GM06990 (cell line): ENCODE results near the gene SNX32.
A peak's percentile ranks its signal among the peaks of the same experiment; 100 is the strongest.

Experiments used
- DNase-seq: peaks from one replicate; pipeline ENCODE4 v3.0.0-alpha.2; 2011; ENCODE audit not compliant: insufficient read length; ENCODE audit errors: extremely low read depth
- H3K27me3 ChIP-seq: replicated peaks from 2 replicates; pipeline ENCODE4 v1.6.0; 2011; ENCODE audit warnings: low read length; ENCODE audit not compliant: control insufficient read depth, insufficient read depth
- H3K36me3 ChIP-seq: 2 replicates; pipeline ENCODE4 v1.5.1; 2011; ENCODE audit warnings: low read length; ENCODE audit not compliant: control insufficient read depth, insufficient read depth
- H3K4me3 ChIP-seq: replicated peaks from 2 replicates; pipeline ENCODE4 v1.5.1; 2011; ENCODE audit warnings: low read depth, mild to moderate bottlenecking, control low read depth, low read length
- CTCF ChIP-seq: IDR thresholded peaks from 2 replicates; pipeline ENCODE4 v1.5.1; 2011; ENCODE audit warnings: low read length, control low read depth, mild to moderate bottlenecking, inconsistent platforms; ENCODE audit not compliant: insufficient read depth, poor library complexity, severe bottlenecking

Gene SNX32

GRCh38 chr11:65859812-65860277 lies 26.1 kb downstream of the SNX32 start:
- Histone ChIP-seq H3K36me3 (peaks cover 38% of the 10 kb centered on the region), H3K4me3 (peak overlapping the region; percentile 97), H3K27me3 (no peaks in the 10 kb centered on the region)
- no peak for DNase-seq
- TF ChIP-seq CTCF, result no peak

DNA sequence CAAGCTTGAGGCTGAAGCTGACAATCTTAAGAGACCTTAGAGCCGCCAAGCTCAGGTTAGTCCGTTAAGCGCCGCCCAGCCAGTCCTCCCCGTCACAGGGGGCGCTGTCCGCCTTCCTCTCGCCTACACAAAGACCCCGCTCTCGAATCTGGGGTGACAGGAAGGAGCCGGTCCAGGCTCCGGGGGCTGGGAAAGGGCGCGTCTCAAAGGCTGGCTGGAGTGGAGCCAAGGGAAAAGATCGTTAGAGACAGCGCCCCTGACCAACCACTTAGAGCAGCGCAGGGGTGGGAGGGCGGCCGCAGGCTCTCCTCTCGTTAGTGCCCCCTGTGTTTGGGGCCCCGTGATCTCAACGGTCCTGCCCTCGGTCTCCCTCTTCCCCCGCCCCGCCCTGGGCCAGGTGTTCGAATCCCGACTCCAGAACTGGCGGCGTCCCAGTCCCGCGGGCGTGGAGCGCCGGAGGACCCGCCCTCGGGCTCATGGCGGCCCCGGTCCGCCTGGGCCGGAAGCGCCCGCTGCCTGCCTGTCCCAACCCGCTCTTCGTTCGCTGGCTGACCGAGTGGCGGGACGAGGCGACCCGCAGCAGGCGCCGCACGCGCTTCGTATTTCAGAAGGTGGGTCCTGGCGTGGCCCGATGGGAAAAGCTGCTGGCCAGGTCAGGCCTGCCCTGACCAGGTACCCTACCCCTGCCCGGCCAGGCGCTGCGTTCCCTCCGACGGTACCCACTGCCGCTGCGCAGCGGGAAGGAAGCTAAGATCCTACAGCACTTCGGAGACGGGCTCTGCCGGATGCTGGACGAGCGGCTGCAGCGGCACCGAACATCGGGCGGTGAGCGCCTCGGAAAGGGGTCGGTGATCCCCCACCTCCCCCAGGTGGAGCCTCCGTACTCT lies 26.8 kb downstream of the SNX32 start, which contains the start of gene MUS81:
Gene MUS81 (plus strand): TSS at position 156 of the 887 bp plus-strand sequence. CDS start 321 bp downstream, at position 477.
- peak; percentile 98 for DNase-seq
- Histone ChIP-seq H3K36me3 (peaks cover 37% of the 10 kb centered on the region), H3K4me3 (peak within 1 kb of the TSS; percentile 97), H3K27me3 (no peaks in the 10 kb centered on the region)
- peak; percentile 86 for TF ChIP-seq CTCF

GRCh38 chr11:65861165-65861505 lies 27.4 kb downstream of the SNX32 start:
- TF ChIP-seq CTCF, result no peak
- H3K27me3 ChIP-seq, result no peaks in the 10 kb centered on the region
- peaks cover 36% of the 10 kb centered on the region for H3K36me3 ChIP-seq
- peak overlapping the region; percentile 97 for H3K4me3 ChIP-seq
- DNase-seq, result no peak

DNA sequence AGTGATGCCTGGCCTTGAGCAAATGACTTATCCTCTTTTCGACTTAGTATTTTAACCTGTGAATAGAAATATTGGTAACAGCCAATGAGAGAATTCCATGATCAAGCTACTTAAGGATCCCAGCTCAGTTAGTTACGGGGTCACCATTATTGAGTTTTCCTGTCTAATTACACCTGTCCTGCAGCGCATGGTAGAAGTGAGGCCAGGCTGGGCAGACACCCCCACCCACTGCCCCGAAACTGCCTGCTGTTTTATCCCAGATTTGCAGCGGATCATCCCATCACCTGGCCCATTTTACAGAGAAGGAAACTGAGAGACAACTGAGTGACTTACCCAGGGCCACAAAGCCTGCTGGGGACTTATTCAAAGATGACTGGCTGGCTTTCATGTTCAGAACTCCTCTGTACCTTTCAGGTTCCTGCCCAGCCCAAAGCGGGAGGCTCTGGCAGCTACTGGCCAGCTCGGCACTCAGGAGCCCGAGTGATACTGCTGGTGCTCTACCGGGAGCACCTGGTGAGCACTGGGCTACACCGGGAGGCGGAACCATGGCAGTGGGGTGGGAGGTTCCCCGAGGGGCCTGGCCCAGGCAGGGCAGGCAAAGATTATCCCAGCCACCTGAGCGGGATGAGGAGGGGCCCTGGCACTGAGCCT lies 27.9 kb downstream of the SNX32 start:
- no peak for TF ChIP-seq CTCF
- DNase-seq, result no peak
- H3K27me3 ChIP-seq, result no peaks in the 10 kb centered on the region
- H3K4me3 ChIP-seq, result peak overlapping the region; percentile 97
- peaks cover 39% of the 10 kb centered on the region for H3K36me3 ChIP-seq

DNA sequence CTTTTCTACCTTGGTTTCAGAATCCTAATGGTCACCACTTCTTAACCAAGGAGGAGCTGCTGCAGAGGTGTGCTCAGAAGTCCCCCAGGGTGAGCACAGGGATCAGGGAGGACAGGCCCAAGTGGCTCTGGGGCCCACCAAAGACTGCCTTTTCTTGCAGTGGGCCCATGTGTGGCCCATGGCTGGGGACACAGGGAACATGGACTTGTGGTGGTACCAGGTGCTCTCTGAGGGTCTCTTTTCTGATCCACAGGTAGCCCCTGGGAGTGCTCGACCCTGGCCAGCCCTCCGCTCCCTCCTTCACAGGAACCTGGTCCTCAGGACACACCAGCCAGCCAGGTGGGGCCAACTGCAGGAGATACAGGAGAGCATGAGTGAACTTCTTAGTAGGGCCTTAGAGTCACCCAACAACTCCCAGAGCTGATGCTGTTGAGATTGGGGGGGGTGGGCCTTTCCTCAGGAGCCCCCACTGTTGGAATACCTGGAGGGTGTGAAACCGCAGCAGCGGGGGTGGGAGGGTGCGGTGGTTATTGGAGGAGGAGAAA lies 28.5 kb downstream of the SNX32 start:
- no peak overlapping the region for H3K4me3 ChIP-seq
- DNase-seq, result no peak
- H3K27me3 ChIP-seq, result no peaks in the 10 kb centered on the region
- peaks cover 44% of the 10 kb centered on the region for H3K36me3 ChIP-seq
- TF ChIP-seq CTCF, result no peak
